GM19023 (cell line): ENCODE data around the gene STK24.

ENCODE experiments used
- ATAC-seq: cut with Tn5 transposase; IDR thresholded peaks from one replicate; pipeline ENCODE4 v1.9.1; 2021; ENCODE audit warnings: mild to moderate bottlenecking, moderate library complexity; ENCODE audit not compliant: unreplicated experiment

The STK24 gene

DNA sequence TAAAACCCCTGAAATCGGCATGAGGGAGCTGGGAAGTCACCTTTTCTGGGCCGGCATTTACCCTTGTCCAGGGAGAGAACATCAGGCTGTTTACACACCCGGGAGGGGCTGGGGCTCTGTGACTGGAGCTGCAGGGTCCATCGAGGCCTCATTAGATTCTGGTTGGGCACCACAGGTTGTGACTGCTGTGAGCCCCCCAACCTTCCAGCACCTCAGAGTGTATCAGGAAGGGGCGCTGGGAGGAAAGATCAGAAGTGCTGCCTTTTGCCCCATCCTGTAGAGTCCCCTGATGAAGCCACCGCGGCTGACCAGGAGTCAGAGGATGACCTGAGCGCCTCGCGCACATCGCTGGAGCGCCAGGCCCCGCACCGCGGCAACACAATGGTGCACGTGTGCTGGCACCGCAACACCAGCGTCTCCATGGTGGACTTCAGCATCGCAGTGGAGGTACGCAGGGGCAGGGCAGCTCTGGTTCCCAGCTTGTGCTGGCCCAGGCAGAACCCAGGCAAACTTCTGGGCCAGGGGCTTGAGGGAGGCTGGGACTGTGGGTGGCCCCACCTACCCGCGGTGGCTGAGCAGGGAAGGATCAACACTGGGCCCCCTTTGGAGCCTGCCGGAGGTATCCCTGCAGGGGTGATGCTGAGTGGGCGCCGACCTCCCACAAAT is 136.4 kb downstream of the STK24 start:
- no peak for ATAC-seq

DNA sequence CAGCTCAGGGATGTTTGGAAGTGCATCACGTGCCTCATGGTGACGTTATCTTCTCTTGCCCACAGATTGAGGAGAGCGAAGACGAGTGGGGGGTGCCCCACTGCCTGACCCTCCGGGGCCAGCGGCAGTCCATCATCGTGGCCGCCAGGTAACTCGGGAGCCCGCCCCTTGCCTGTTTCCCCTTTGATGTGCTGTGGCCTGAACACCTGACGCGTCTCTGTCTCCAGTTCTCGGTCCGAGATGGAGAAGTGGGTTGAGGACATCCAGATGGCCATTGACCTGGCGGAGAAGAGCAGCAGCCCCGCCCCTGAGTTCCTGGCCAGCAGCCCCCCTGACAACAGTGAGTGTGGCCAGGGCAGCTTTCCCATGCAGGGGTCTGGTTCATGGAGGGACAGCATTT is 137.0 kb downstream of the STK24 start:
- ATAC-seq = no peak

DNA sequence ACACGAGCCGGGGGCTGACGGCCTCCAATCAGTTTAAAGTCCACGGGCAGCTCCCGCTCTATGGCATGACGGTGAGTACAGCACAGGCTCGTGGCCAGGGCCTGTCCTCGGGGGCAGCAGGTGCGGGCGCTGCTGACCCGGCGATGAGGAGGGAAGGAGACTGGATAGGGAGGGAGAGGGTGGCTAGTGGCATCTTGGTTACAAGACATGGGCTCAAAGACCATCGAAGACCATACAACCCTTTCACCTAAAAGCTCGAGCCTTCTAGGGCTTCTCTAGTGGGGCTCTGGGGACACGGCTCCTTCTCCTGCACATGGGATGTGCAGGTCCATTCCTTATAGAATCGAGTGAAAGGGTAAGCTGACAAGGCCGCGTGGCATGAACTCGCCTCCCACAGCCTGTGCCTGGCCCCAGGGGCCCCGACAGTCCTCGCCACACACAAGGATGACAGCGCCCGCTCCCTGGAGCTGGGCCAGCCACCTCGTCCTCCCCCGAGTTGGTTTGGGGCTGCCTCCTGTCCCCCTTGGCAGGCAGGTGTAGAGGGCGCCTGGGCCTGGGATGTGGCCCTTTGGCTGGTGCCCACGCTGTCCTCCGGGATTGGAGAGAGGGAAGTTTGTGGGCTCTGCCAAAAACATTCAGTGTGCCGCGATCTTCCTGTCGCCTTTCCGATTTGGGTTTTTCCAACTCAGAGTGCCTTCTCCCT is 137.6 kb downstream of the STK24 start:
- ATAC-seq = no peak

DNA sequence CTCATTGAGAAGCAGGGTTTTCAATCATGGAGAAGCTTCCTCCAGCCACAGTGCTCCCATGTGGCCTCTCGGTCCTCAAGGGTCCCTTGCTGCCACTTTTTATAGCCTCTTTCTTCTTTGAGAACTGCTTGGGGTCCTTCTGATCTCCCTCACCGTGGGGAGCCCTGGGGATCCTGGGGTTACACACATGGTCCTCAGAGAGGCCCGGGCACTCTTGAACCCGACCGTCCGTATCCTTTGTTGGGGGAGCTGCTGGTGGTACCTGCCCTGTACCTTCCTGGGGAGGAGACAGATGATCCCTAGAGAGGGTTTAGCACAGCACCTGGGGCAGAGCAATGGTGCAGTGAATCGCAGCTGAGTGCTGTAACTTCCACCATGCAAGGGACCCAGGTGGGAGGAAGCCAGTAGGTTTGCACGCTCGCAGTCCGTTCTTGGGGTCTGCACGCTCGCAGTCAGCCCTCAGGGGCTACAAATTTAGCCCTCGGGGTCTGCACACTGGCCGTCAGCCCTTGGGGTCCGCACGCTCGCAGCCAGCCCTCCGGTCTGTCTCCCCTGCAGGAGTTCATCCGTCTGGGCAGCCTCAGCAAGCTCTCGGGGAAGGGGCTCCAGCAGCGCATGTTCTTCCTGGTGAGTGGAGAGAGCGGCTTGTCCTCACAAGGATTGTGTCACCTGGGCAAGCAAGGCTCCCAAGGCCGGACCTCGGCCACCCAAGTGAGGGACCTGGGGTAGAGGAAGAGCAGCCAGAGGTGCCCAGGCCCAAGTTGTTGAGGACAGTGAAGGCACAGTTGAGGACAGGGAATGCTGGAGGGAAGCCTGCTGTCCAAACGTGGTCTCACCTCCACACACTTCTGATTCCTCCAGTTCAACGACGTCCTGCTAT is 138.4 kb downstream of the STK24 start:
- no peak for ATAC-seq

DNA sequence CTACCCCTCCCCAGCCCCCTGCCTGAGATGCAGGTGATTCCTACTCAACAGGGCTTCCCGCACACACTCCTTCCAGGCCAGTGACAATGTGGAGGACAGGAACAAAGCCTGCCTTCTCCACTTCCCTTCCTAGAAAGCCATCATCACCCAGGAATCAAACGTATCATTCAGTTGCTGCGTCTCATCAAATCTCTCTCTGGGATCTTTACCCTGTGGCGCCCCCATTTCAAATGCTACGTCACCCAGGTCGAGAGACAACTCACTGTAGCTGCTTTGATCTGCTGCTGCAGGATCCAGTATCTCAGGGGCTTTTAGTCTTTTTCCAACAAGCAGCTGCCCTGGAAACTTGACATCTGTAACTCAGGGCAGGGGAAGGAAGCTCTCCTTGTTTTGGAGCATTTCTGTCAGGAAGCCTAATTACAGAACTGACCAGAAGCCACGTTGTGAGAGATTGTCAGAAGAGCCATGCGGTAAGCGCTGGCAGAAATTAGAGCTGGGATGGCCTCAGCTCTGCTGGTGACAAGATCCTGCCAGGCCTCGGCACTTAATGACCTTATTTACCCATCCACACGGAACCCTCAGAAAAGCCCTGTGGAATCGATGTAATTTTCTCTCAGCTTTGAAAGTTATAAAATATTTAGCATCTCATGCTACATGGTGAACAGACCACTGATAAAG is 140.5 kb downstream of the STK24 start:
- ATAC-seq = no peak

DNA sequence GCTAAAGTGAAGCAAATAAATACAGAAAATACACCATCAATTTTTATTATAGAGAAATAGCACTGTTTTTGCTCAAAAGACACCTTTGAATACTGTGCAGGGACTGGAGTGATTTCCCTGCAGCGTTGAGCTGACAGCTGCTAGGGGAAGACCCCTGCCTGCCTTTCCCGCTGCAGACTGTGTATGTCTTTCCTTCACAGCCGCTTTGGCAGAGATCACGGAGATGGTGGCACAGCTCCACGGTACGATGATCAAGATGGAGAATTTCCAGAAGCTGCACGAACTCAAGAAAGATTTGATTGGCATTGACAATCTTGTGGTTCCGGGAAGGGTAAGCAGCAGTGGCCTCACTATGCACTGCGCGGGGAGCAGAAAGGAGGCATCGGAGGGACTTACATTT is 141.5 kb downstream of the STK24 start:
- ATAC-seq = no peak

DNA sequence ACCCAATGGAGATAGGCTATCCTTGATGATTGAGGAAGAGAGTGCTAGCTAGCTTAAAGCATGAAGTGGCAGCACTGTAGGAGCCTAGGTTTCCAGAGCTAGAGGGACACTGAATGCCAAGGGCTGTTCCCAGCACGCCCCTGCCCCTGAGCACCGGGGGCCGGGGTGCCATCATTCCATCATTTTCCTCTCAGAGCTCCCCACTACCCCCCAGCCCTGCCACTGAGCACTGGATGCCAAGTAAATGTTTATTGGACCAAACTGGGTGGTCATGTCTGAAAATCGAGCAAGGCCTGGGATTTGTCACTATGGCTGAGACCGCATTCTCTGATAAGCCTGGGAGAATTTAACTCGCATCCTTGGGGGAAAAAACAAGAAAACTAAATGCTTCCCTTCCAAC is 142.8 kb downstream of the STK24 start:
- ATAC-seq = no peak

DNA sequence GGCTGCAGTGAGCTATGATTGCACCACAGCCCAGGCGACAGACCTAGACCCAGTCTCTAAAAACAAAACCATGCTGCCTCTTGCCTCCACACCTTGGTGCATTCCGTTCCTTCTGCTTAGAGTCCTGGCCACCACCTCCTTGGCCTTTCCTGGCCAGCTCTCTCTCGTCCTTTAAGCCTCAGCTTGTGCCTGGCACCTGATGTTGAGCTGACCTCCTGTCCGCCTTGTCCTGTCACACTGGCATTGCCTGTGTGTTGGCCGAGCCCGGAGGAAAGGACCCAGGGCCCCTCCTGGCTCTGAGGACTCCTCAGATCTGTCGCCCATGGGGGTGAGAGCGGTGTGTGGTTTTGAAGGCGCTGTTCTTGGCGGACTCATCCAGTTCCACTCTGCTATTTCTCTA is 143.3 kb downstream of the STK24 start:
- no peak for ATAC-seq

DNA sequence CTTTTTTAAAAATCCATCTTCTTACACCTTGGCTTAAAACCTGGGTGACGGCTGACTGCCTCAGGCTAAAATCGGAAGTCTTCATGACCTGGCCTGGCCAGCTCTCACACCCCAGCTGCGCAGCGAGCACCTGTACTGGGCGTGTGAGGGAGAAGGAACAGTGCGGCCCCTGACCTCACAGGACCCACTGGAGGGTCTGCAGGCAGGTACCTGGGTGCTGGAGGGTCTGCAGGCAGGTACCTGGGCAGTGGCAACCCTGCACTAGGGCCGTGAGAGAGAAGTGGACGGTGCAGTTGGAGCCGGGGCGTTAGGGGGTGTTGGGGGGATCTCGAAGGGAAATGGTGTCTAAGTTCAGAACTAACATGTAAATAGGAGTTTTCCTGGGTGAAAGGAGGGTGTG is 144.3 kb downstream of the STK24 start:
- ATAC-seq = no peak

DNA sequence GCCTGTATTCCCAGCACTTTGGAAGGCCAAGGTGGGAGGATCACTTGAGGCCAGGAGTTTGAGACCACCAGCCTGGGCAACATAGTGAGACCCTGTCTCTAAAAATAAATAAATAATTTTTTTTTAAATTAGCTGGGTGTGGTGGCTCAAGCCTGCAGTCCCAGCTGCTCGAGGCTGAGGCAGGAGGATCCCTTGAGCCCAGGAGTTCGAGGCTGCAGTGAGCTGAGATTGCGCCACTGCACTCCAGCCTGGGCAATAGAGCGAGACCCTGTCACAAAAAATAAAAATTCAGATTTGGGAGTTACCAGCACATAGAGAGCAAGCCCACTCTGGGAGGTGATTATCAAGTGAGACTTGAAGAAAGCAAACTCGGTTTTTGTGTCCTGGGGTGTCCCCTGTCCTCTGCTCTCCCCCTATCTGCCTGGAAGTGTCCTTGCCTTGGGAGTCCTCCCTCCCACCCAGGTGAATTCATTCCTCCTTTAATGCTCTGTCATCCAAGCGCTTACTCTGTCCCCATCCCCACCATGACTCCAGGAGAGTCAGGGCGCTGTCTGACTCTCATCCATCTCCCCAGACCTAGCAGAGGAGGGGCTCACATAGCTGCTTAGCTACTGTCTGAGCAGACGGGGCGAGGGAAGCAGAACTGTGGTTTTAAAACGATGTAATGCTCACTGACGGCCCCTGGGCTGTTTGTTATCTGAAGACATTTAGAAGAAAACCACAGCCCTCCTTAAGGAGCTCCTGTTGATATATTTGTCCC is 146.8 kb downstream of the STK24 start:
- ATAC-seq = no peak

DNA sequence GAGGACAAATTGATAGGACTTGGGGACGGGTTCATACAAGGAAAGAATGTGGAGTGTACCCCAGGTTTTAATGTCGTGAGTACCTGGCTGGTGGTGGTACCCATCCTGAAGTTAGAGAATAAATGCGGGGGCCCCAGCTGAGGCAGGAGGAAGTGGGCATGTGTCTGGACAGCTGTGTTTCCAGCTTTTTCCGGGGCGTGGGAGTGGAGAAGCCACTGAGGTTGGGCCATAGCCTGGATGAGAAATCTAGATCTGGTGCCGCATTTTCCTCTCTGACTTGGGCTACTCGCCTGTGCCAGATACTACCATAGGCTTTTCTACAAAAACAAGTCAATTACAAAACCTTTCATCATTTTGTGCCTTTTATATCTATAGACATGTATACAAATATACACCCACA is 147.4 kb downstream of the STK24 start:
- ATAC-seq = no peak

DNA sequence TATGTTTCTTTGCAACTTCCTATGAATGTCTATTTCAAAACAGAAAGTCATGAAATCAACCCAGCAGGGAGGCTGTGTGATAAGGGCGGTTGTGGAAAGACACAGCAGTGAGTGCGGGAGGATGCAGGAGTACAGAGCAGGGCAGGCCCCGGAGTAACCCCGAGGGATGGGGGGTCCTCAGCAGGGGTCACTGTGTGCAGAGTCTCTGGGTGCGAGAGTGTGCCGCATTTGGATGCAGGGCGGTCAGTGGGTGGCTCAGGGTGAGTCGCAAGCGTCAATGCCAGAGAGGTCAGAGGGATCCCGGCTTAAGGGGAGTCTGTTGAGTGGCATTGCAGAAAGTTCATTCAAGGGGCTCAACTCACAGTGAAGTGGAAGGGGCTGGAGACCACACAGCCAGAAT is 147.8 kb downstream of the STK24 start:
- ATAC-seq = no peak

DNA sequence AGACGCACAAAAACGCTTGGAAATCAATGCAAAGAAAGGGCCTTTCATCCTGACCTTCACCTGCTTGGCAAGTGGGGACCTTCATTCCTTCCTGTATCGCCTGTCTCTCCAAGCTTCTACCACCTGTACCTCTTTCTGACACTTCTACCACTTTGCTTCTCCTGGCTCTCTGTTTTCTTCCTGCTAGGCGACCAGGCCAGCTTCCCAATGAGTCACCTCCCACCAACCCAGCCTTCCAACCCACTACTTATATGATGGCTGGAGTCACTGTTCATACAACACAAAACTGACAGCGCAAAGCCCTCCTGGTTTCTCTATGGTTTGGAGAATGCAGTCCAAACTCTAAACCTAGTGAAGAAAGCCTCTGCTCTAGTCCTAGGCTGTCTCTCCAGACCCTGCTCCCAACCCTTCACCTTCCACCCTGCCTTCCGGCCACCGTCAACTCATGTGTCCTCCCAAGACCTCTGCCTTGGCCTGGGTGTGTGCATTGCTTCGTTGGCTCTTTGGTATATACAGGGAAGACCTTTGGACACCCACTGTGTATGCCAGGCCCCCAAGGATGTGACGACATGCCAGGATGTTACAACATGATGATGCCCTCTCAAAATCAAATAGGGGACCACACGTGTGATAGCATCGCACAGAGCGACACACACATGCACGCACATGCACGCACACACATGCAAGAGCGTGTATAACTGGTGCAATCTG is 148.5 kb downstream of the STK24 start:
- ATAC-seq = no peak

DNA sequence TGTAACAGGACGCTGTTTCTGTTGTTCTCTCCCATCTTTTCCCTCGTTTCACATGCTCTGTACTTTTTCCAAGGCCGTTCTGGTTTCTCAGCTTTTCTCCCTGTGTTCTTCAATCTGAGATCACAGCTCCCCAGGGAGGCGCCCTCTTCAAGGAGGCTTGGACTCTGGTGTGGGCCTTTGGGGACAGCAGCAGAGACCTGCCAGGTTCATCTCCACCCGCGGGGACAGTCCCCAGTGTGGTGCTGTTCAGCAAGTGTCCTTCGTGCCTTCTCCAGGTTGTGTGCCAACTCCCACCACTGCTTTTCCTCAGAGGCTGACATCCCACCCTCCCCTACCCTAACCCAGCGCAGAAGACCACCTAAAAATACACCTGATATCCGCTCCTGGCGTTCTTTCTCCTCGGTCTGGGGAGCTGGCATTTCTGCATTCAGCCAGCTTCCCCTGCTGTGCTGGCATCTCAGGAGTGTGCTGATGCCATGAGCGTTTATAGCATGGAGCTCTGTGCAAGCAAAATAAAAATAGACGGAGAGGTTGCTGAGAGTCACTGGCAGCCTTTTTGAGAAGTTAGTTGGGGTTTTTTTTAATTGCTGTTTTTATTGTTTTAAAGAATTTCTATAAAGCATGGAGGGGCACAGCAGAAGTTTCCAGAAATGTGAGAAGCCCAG is 149.4 kb downstream of the STK24 start:
- ATAC-seq = no peak

DNA sequence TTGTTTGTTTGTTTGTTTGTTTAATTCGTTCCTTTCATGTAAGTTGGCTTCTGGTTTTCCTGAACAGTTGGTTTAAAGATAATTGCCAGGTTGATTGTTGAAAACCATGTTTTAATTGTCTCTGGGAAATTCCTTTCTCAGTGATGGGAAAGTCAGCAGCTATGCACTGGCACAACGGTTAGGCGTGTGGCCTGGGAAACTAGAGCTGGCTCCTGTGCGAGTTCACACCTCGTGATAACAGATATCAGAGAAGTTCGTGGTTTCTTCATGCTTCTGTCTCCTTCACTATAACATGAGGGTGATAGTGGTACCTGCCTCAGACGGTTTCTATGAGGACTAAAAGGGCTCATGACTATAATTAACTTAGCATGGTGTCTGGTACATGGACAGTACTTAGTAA is 153.5 kb downstream of the STK24 start:
- ATAC-seq = no peak

DNA sequence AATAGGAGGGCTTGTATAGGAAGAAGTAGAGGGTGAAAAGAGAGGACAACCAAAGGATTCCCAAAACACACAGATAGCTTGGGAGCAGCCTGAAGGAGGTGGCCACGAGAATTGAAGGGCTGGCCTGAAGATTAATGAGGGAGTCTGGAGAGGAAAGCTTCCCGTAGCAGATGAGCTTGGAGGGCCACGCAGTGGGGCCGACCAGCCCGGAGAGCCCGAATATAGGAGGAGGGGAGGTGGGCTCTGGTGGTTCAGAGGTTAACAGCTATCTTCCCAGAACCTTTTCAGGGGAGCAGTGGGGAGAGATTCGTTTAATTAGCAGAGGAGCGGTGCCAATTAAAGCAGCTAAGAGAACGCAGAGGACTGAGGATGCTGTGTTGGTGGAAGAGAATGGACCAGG is 154.9 kb downstream of the STK24 start:
- ATAC-seq = no peak

DNA sequence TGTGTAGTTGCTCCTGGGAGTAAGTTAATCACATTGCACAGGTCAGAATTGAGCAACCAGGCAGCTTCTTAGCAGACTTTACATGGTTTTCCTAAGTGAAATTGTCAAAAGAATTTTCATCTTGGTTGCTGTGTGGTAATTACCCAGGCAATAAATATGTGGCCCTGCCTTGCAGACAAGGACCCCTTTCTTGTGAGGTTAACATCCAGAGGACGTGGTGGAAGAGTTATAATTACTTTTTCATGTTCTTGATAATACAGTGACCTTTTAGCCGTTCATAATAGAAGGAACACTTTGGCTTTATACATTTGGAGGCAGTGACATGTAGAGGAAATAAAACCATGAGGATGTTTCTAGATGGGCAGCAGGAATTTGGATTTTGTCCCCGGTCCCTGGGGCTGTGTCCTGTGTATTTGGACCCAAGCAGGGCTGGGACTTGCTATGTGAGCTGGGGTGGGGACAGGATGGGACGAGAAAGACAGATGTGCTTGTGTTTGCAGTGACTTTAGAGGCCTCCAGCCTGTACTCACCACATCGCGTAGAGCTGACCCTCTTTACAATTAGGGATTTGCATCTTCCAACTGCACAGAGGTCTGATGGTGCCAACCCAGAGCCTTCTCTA is 156.2 kb downstream of the STK24 start:
- no peak for ATAC-seq

DNA sequence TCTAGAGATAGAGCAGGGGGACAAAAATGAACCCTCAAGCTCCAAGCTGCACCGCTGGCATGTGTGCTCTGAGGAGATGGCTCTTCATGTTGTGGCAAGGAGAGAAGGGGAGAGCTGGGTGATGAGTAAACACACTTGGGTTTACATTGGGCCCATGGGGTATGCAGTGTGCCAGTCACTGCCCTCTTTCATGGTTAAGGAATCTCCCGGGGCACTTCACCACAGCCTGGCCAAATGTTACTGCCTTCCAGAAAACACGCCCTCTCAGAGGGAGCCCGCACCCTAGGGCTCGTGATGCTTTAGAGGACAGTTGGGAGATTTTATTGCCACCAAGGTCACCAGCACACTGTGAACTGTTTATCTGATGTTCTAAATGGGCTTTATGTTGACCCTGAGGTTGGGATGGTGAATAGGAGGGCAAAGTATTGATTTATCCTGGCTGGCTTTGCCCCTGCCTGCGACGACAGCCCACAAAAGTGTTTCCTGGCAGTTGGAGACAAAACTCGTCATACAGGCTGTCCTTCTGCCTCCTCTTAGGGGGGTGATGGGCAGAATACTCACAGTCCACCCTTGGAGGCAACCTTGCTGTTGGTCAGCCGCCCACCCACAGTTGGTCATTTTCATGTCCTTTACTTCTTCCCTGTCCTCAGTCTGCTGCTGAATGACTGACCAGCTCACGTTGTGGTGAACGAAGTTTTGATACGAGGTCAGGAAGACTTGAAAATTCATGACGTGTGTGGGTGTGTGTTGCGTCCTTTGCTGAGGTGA is 156.9 kb downstream of the STK24 start:
- ATAC-seq = no peak
